Amniotic epithelial cell (primary cell): ENCODE data around the gene KRT77.
"Not testable (repeated sequence)": the region's sequence is repeated elsewhere in the genome, so short reads cannot be mapped to it uniquely, and the experiment has no call there.

ENCODE experiments used
- DNase-seq: peaks from one replicate; pipeline ENCODE4 v3.0.0-alpha.2; 2010; ENCODE audit warnings: low read depth

KRT77 gene

GRCh38 chr12:52721838-52722470, 18.6 kb upstream of the KRT77 start:
- no peak for DNase-seq

DNA sequence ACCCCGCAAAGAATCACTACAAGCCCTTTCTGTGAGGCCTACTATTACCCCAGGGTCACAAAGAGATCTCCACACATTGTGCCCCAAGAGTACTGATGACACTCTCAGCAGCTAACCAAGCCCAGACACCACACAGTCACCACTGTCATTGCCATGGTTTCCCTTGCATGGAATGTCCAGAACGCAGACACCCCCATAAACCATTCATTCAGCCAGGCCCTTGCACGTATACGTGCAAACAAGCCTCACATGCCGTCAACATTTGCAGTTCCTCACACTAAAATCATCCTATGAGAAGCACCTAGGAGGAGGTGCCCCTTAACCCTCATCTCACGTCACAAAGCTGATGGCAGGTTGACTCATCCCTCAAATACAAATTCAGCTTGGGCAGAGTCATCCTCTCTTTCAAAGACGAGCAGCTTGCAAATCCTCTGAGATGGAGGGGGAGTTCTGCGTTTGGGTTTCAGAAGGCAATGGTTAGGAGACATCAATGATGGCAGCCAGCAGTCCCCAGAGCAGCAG, 17.1 kb upstream of the KRT77 start:
- DNase-seq: no peak

GRCh38 chr12:52716061-52716460, 12.7 kb upstream of the KRT77 start:
- no peak for DNase-seq

DNA sequence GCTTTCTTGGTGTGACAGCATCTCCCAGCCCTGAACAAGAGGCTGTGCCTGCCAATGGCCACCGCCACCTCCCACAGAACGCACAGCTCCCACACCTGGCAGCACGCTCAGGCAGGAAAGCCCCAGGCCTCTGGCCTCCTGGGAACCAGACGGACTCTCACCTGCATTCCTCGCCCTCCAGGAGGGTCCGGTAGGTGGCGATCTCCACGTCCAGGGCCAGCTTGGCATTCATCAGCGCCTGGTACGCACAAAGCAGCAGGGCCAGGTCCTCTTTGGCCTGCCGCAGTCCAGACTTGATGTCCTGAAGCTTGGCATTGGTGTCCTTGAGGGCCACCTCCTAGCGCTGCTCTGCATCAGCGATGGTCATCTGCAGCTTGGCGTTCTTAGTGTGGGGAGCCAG, 12.1 kb upstream of the KRT77 start:
- DNase-seq: no peak

GRCh38 chr12:52714887-52715281, 11.6 kb upstream of the KRT77 start:
- DNase-seq: no peak

DNA sequence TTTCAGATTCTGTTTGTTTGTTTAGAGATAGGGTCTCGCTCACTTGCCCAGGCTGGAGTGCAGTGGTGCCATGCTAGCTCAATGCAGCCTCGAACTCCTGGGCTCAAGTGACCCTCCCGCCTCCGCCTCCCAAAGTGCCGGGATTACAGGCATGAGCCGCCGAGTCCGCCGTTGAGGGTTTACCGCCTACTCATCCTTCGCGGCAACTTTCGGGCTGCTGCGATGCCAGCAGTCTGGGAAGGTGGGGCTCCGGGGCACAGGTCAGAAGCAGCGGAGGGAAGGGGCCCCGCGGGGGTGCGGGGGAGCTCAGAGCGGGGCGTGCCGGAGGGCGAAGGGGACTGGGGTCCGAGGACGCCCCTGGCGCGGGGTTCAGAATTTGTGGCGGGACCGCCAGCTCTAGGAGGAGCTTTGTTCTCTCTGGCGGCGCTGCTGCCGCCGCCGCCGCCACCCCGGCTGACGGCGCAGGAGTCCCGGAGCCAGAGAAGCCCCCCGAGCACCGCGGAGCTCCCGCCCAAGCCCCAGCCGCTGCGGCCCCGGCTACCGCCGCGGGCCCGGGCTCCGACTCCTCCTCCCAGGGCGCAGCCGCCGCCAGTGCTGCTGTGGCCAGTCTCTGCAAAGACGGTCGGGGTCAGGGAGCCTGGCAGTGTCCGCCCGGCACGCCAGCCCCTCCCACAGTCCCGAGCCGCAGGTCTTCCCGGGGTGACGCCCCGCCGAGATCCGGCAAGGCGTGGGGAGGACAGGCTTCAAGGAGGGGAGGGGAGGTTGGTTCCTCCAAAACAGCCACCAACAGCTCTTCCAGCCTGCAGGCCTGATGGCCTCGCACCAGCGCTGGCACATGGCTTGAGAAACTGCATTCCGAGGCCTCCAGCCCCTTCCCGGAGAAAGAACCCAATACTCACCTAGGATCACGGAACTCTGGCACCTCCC, 10.9 kb upstream of the KRT77 start:
- DNase-seq: no peak

DNA sequence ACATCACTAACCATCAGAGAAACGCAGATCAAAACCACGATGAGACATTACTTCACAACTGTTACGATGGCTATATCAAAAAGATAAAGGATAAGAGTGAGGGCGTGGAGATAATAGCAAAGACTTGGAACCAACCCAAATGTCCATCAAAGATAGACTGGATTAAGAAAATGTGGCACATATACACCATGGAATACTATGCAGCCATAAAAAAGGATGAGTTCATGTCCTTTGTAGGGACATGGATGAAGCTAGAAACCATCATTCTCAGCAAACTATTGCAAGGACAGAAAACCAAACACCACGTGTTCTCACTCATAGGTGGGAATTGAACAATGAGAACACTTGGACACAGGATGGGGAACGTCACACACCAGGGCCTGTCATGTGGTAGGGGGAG, 8.8 kb upstream of the KRT77 start:
- not testable (repeated sequence) for DNase-seq

DNA sequence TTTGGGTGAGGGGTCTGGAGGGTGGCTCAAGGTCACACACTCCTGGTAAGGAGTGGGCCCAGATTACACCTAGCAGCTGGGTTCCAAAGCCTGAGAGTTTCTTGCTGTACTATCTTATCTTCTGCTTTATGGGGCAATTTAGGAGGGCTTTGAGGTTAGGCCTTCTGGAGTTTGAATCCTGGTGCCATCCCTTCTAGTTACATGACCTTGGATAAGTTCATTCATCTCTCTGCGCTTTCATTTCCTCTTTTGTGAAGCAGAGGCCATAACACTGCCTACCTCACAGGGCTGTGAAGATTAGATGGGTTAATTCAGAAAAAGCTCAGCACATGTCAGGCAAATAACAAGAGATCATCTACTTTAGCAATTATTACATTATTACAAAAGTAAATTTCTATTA, 7.4 kb upstream of the KRT77 start:
- no peak for DNase-seq

DNA sequence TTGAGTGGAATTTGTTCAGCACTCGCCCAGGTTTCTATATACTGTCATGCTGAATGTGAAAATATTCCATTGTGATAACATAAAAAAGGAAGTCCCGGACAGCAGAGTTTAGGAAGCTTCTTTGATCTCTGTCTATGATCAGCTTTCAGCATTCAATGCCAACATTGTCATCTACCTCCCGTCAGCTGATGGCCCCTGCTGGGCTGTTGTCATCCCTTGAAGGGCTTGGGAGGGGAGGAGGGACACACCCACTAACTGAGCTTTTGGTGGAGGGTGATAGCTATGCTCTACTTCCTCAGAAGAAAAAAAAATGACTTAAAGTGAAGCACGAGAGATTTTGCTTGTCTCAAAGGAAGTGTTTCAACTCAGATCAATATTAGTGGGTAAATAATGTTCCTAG, 4.7 kb upstream of the KRT77 start:
- DNase-seq: no peak

DNA sequence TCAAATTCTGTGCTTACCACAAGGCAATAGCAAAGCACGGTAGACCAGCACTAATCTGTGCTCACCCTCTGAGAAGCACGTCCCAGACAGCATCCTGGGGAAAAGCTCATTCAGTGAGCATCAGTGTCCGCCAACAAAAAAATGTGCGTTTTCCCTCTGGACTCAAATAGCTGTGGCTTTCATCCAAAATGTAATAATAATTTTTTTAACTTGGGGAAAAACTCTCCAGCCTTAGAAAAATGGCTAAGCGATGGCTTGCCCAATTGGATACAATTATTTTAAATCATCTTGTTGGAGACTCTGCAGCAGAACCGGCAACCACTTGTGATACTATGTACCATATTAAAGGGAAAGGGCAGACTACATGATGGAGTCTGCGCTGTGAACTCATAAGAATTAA, 1.1 kb upstream of the KRT77 start:
- DNase-seq: no peak

DNA sequence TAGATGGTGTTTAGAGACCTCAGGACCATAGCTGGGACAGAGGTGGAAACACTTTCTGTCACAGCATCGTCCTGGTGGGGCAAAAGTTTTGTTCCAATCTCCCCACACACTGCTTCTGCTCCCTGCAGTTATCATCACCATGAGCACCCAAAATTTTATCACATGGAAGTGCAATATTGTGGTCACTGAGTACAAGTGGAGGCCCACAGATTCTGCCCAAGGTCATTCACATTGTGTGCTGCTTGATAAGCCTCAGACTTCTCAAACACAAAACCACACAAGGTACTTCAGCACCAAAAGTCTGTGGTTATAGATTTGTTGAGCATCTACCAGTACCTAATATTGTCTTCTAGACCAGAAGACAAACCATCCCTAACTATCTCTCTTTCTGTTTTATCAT, 554 bp upstream of the KRT77 start:
- DNase-seq: no peak

DNA sequence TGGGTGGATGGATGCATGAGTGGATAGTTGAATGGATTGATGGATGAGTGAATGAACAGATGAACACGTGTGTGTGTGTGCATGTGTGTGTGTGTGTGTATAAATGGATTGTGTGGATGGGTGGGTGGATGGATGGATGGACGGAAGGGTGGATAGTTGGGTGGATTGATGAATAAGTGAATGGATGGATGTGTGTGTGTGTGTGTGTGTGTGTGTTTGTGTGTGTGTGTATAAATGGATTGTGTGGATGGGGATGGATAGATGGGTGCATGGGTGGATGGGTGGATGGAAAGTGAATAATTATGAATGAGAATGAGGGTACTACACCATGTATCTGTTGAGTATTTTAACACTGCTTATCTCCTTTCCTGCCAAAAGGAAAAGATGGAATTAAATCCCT, 986 bp downstream of the KRT77 start:
- no peak for DNase-seq

DNA sequence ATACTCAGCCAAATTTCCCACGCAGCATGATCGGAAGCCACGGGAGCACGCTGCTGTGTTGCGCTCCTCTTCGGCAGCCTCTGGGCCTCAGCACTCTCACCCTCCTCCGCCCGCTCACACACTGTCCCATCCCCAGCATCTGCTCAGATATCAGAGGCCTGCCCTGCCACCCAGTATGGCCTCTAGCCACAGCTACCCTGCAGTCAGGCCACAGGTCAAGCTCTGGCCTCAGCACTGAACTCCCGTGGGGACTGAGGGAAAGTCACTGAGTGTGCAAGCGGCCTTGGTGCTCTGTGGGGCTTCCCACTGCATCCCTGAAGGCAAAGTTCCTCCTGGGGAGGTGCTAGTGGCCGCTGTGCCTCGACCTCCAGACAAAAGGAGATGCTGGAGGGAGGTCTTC, 2.0 kb downstream of the KRT77 start:
- no peak for DNase-seq

DNA sequence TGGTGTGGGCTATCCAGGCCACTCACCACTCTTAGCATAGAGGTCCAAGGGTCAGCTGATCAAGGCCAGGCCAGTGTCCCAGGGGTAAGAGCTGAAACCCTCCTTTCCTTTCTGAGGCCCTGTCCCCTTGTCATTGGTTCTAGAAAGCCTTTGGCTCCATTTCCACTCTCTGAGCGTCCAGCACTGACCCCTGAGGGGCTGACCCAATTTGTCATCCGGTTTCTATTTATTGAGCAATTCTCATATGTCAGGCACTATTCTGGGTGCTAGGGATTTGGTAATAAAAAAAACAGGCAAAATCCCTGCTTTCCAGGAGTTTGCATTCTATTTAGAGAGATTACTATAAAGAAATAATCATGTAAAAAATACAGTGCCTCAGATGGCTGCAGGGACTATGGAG, 3.4 kb downstream of the KRT77 start:
- DNase-seq: no peak

GRCh38 chr12:52699373-52699772, 4.0 kb downstream of the KRT77 start:
- no peak for DNase-seq

GRCh38 chr12:52698651-52699340, 4.5 kb downstream of the KRT77 start:
- peak; percentile 21 for DNase-seq

GRCh38 chr12:52697058-52697582, 6.2 kb downstream of the KRT77 start:
- no peak for DNase-seq

GRCh38 chr12:52696588-52696987, 6.7 kb downstream of the KRT77 start:
- DNase-seq: no peak

- no peak for DNase-seq
Measured at GRCh38 chr12:52695039-52695438, 8.3 kb downstream of the KRT77 start.

GRCh38 chr12:52694151-52694550, 9.2 kb downstream of the KRT77 start:
- DNase-seq: no peak

- DNase-seq: no peak
Measured at GRCh38 chr12:52693261-52693660, 10.1 kb downstream of the KRT77 start.

- DNase-seq: no peak
Measured at GRCh38 chr12:52692254-52692653, 11.1 kb downstream of the KRT77 start.

GRCh38 chr12:52691841-52692150, 11.5 kb downstream of the KRT77 start:
- DNase-seq: no peak
